HCT116 (cell line): ENCODE measurements around the gene LUZP2. TPM values are rescaled to one million over a fixed set of nuclear protein-coding genes. Genes with fewer than 3 reads are reported as not detected.

Source experiments
- ATAC-seq: fragments of 200-7000 bp; cut with Tn5 transposase; 2 replicates; pipeline ENCODE4 v1.9.1; 2020; ENCODE audit warnings: mild to moderate bottlenecking, moderate library complexity
- BruUV-seq: library from RNA; stranded (reverse); fragments of 400-500 nt; replicated peaks from 2 replicates; lab custom pipeline; 2021; lab: Mats Ljungman, UMichigan
- CTCF ChIA-PET: fragments of 300-600 bp; sonication (Branson Sonifier 250); formaldehyde crosslinking; loops from one replicate; lab custom pipeline; 2021; ENCODE audit warnings: antibody characterized with exemption; lab: Charles Lee
- POLR2A ChIA-PET: fragments of 300-600, 350-600 bp; sonication (Branson Sonifier 250); formaldehyde crosslinking; loops from one replicate; lab custom pipeline; 2021; ENCODE audit warnings: antibody characterized with exemption; lab: Charles Lee
- RAD21 ChIA-PET, 2 experiments: fragments of 300-600 bp; sonication (Branson Sonifier 250); formaldehyde crosslinking; loops; one replicate each; lab custom pipeline; 2023; ENCODE audit warnings: low total read pairs in 2 of 2; ENCODE audit not compliant: uncharacterized antibody in 2 of 2, unreplicated experiment in 2 of 2, low non-redundant PET in 1 of 2; lab: Charles Lee
- DNase-seq: peaks from one replicate; pipeline ENCODE4 v3.0.0-alpha.2; 2010; ENCODE audit warnings: low read depth, low spot score
- H2AFZ ChIP-seq: fragments of 200-600 bp; shearing (Covaris generic), sonication (generic); 2 replicates; pipeline ENCODE4 v1.6.1; 2017; ENCODE audit warnings: low read depth, mixed run types, mixed read lengths, antibody characterized with exemption, low read length; ENCODE audit not compliant: poor library complexity, severe bottlenecking
- H3K27ac ChIP-seq: 2 replicates; pipeline ENCODE4 v1.5.1; 2012; ENCODE audit warnings: low read depth, low read length
- H3K27me3 ChIP-seq: fragments of 200-600 bp; sonication (generic); 2 replicates; pipeline ENCODE4 v1.6.1; 2016; ENCODE audit warnings: mixed run types, low read length, mixed read lengths; ENCODE audit not compliant: insufficient read depth
- H3K36me3 ChIP-seq, 2 experiments: fragments of 200-500 bp in 1 of 2; fragments of 200-600 bp in 1 of 2; sonication (Bioruptor generic) in 1 of 2; sonication (generic) in 1 of 2; 2 replicates each; pipeline versions ENCODE4 v1.5.1 to v1.6.1; 2014 to 2016; ENCODE audit warnings: low read length in 2 of 2, inconsistent platforms in 1 of 2, mixed read lengths in 1 of 2, mixed run types in 1 of 2; ENCODE audit not compliant: insufficient read depth in 2 of 2, control insufficient read depth in 1 of 2
- H3K4me1 ChIP-seq, 2 experiments: fragments of 200-600 bp in 1 of 2; sonication (generic) in 1 of 2; 2 replicates each; pipeline versions ENCODE4 v1.5.1 to v1.6.1; 2012 to 2017; ENCODE audit warnings: low read length in 2 of 2, inconsistent platforms in 1 of 2, mild to moderate bottlenecking in 1 of 2, mixed read lengths in 1 of 2, mixed run types in 1 of 2, moderate library complexity in 1 of 2; ENCODE audit not compliant: insufficient read depth in 2 of 2, control insufficient read depth in 1 of 2
- H3K4me2 ChIP-seq: fragments of 200-600 bp; sonication (generic); 2 replicates; pipeline ENCODE4 v1.6.1; 2017; ENCODE audit warnings: mixed run types, low read length, mixed read lengths
- H3K4me3 ChIP-seq, 2 experiments: fragments of 200-600 bp in 1 of 2; sonication (generic) in 1 of 2; replicated peaks in 1 of 2; 2 replicates each; pipeline ENCODE4 v1.5.1; 2011 to 2016; ENCODE audit warnings: low read length in 2 of 2, control low read depth in 1 of 2, low read depth in 1 of 2, mild to moderate bottlenecking in 1 of 2, mixed read lengths in 1 of 2, mixed run types in 1 of 2
- H3K79me2 ChIP-seq: fragments of 200-600 bp; sonication (generic); 2 replicates; pipeline ENCODE4 v1.6.1; 2017; ENCODE audit warnings: mild to moderate bottlenecking, mixed run types, low read length, moderate library complexity, mixed read lengths; ENCODE audit not compliant: insufficient read depth
- H3K9ac ChIP-seq: fragments of 200-600 bp; sonication (generic); 2 replicates; pipeline ENCODE4 v1.6.1; 2016; ENCODE audit warnings: low read length, mixed read lengths
- H3K9me2 ChIP-seq: fragments of 200-600 bp; sonication (generic), shearing (Covaris generic); 2 replicates; pipeline ENCODE4 v1.6.1; 2017; ENCODE audit warnings: mixed run types, mild to moderate bottlenecking, moderate library complexity; ENCODE audit not compliant: insufficient read depth
- H3K9me3 ChIP-seq, 2 experiments: fragments of 200-500 bp in 1 of 2; fragments of 200-600 bp in 1 of 2; sonication (Bioruptor generic) in 1 of 2; sonication (generic) in 1 of 2; 2 replicates each; pipeline ENCODE4 v1.6.1; 2014 to 2017; ENCODE audit warnings: low read length in 2 of 2, mixed read lengths in 2 of 2, inconsistent platforms in 1 of 2, low read depth in 1 of 2, mild to moderate bottlenecking in 1 of 2, mixed run types in 1 of 2, moderate library complexity in 1 of 2; ENCODE audit not compliant: control insufficient read depth in 1 of 2, insufficient read depth in 1 of 2
- H4K20me1 ChIP-seq: fragments of 200-600 bp; sonication (generic), shearing (Covaris generic); 2 replicates; pipeline ENCODE4 v1.6.1; 2017; ENCODE audit warnings: mixed run types, mild to moderate bottlenecking, moderate library complexity; ENCODE audit not compliant: insufficient read depth
- ATF3 ChIP-seq: IDR thresholded peaks from 2 replicates; pipeline ENCODE4 v1.6.1; 2012
- CEBPB ChIP-seq: IDR thresholded peaks from 2 replicates; pipeline ENCODE4 v1.6.1; 2012; ENCODE audit warnings: low read depth
- CTCF ChIP-seq, 3 experiments: fragments of 200-600 bp in 1 of 3; sonication (generic) in 1 of 3; IDR thresholded peaks in 2 of 3; conservative IDR thresholded peaks in 1 of 3; 2 replicates each; pipeline ENCODE4 v1.5.1; 2012 to 2017; ENCODE audit warnings: low read depth in 2 of 3, low read length in 2 of 3, antibody characterized with exemption in 1 of 3, borderline replicate concordance in 1 of 3, control low read depth in 1 of 3, mild to moderate bottlenecking in 1 of 3, mixed read lengths in 1 of 3, mixed run types in 1 of 3, moderate library complexity in 1 of 3; ENCODE audit not compliant: insufficient read depth in 1 of 3
- ELF1 ChIP-seq: IDR thresholded peaks from 2 replicates; pipeline ENCODE4 v1.6.1; 2012; ENCODE audit warnings: low read depth, borderline replicate concordance
- EZH2 ChIP-seq: fragments of 200-600 bp; sonication (generic); IDR thresholded peaks from 2 replicates; pipeline ENCODE4 v1.6.1; 2017; ENCODE audit warnings: antibody characterized with exemption, mixed run types
- EZH2phosphoT487 ChIP-seq: fragments of 200-600 bp; IDR thresholded peaks from 2 replicates; pipeline ENCODE4 v1.6.1; 2018; ENCODE audit warnings: antibody characterized with exemption, borderline replicate concordance
- MAX ChIP-seq: IDR thresholded peaks from 2 replicates; pipeline ENCODE4 v1.6.1; 2012
- POLR2AphosphoS5 ChIP-seq: IDR thresholded peaks from 2 replicates; pipeline ENCODE4 v1.6.1; 2011; ENCODE audit warnings: mild to moderate bottlenecking, low read depth, low read length, moderate library complexity
- RAD21 ChIP-seq: IDR thresholded peaks from 2 replicates; pipeline ENCODE4 v1.6.1; 2012; ENCODE audit warnings: low read depth, mild to moderate bottlenecking
- REST ChIP-seq: IDR thresholded peaks from 2 replicates; pipeline ENCODE4 v1.6.1; 2012; ENCODE audit warnings: low read depth
- SP1 ChIP-seq: IDR thresholded peaks from 2 replicates; pipeline ENCODE4 v1.6.1; 2012; ENCODE audit warnings: low read depth
- YY1 ChIP-seq: IDR thresholded peaks from 2 replicates; pipeline ENCODE4 v1.6.1; 2011; ENCODE audit warnings: low read length, low read depth, moderate library complexity, mild to moderate bottlenecking; ENCODE audit not compliant: insufficient replicate concordance; ENCODE audit errors: extremely low read depth
- ZFX ChIP-seq: fragments of 450-650 bp; IDR thresholded peaks from 2 replicates; pipeline ENCODE4 v1.6.1; 2017
- intact Hi-C: fragments of 100-400 bp; cut with micrococcal nuclease; formaldehyde crosslinking; loops from 2 replicates; pipeline ENCODE4 v1.10.0; 2022
- total RNA-seq: library from RNA; stranded (reverse); gene quantifications from one replicate; pipeline ENCODE4 v1.2.1, GENCODE V29; 2021; ENCODE audit not compliant: unreplicated experiment

LUZP2 gene
- total RNA-seq, 1 experiment from 2014 or later = not detected

- no peaks in the 10 kb centered on the region for H3K4me1 ChIP-seq
- TF ChIP-seq ELF1 (no peak), SP1 (no peak), MAX (no peak), EZH2phosphoT487 (no peak), REST (no peak), POLR2AphosphoS5 (no peak), ZFX (no peak), CTCF (IDR thresholded peaks at IDR 0.05 in 2 of 3, conservative IDR thresholded peaks at IDR 0.05 in 1 of 3; ENCODE audit: borderline replicate concordance in 1 of 3, insufficient read depth in 1 of 3, low read depth in 2 of 3, low read length in 2 of 3) (no peak), YY1 (no peak), RAD21 (no peak), ATF3 (no peak), EZH2 (no peak), CEBPB (no peak)
- peaks cover 0 to 11% of the 10 kb centered on the region in 2 experiments; a peak in 2 of 4 replicates for H3K9me3 ChIP-seq
- ATAC-seq = no peak
- intact Hi-C loops = no loop called here
- no peaks in the 10 kb centered on the region for H3K36me3 ChIP-seq
- H3K9ac ChIP-seq = no peak overlapping the region
- RAD21 ChIA-PET = no interaction called here
- H3K9me2 ChIP-seq = no peaks in the 10 kb centered on the region
- CTCF ChIA-PET = no interaction called here
- POLR2A ChIA-PET = no interaction called here
- H3K27me3 ChIP-seq = no peaks in the 10 kb centered on the region
- no peak for DNase-seq
- no peaks in the 10 kb centered on the region for H4K20me1 ChIP-seq
- no peaks in the 10 kb centered on the region for H3K79me2 ChIP-seq
- no peak overlapping the region for H3K4me2 ChIP-seq
- BruUV-seq = no TSS peak
- no peak overlapping the region for H3K4me3 ChIP-seq
- H2AFZ ChIP-seq = no peak overlapping the region
- no peak overlapping the region for H3K27ac ChIP-seq
These were observed 164.5 kb downstream of the LUZP2 start for GRCh38 chr11:24661331-24661730.
